Hematopoietic multipotent progenitor cell (in vitro differentiated cells): ENCODE results near the gene NEK6. TPM values are rescaled to one million over a fixed set of nuclear protein-coding genes. Genes with fewer than 3 reads are reported as not detected.

Source experiments
- DNase-seq, 3 donors: peaks; one replicate each; pipeline ENCODE4 v3.0.0-alpha.2; 2011 to 2015; ENCODE audit warnings: low read depth in 2 of 3, low spot score in 2 of 3
- total RNA-seq: library from RNA; depleted of rRNA; stranded (reverse); fragments of >200 nt; gene quantifications from one replicate; pipeline ENCODE4 v1.2.3, GENCODE V29; 2012

Gene NEK6
- total RNA-seq, 1 donor = 22.6 TPM

- no peak for DNase-seq
Measured at GRCh38 chr9:124349675-124350493, 92.1 kb downstream of the NEK6 start.

GRCh38 chr9:124350494-124351263, 92.9 kb downstream of the NEK6 start:
- DNase-seq = no peak

- no peak for DNase-seq
Measured at GRCh38 chr9:124351672-124352468, 94.1 kb downstream of the NEK6 start.

GRCh38 chr9:124352616-124353015, 94.9 kb downstream of the NEK6 start:
- no peak for DNase-seq

- no peak for DNase-seq
Measured at GRCh38 chr9:124353166-124353768, 95.5 kb downstream of the NEK6 start.

GRCh38 chr9:124353811-124354274, 96.1 kb downstream of the NEK6 start:
- DNase-seq = no peak

GRCh38 chr9:124354346-124355038, 96.7 kb downstream of the NEK6 start:
- no peak for DNase-seq

- no peak for DNase-seq
Measured at GRCh38 chr9:124355039-124355940, 97.5 kb downstream of the NEK6 start.

- no peak for DNase-seq
Measured at GRCh38 chr9:124355941-124356744, 98.4 kb downstream of the NEK6 start.

GRCh38 chr9:124356745-124357390, 99.1 kb downstream of the NEK6 start:
- DNase-seq = no peak

- DNase-seq = peak in 2 of 3 donors; percentile 10 to 17
Measured at GRCh38 chr9:124357721-124358361, 100.1 kb downstream of the NEK6 start.

- no peak for DNase-seq
Measured at GRCh38 chr9:124358631-124359030, 100.9 kb downstream of the NEK6 start.

GRCh38 chr9:124359426-124359825, 101.7 kb downstream of the NEK6 start:
- no peak for DNase-seq

- DNase-seq = no peak
Measured at GRCh38 chr9:124359855-124360678, 102.3 kb downstream of the NEK6 start.

GRCh38 chr9:124361128-124361527, 103.4 kb downstream of the NEK6 start:
- no peak for DNase-seq
